ENCODE results near the gene GSDME.

The GSDME gene

GRCh38 chr7:24709051-24709450 is 48.2 kb downstream of the GSDME start:
- no peaks in the 10 kb centered on the region for H3F3A ChIP-seq (ENCODE audit: control insufficient read depth, insufficient read depth)
- no peaks in the 10 kb centered on the region for H3K36me3 ChIP-seq (ENCODE audit: control insufficient read depth, low read length)
- H4K20me1 ChIP-seq (ENCODE audit: control insufficient read depth, insufficient read depth, low read depth, low read length) = no peaks in the 10 kb centered on the region
- no peaks in the 10 kb centered on the region for H3K9me2 ChIP-seq (replicated peaks; ENCODE audit: control insufficient read depth, low read length)
- no peaks in the 10 kb centered on the region for H3K4me1 ChIP-seq (ENCODE audit: control insufficient read depth, low read length)
- TF ChIP-seq CTCF (IDR thresholded peaks at IDR 0.05; ENCODE audit: low read depth, low read length, poor library complexity, severe bottlenecking) (no peak), EZH2phosphoT487 (IDR thresholded peaks at IDR 0.05; ENCODE audit: borderline replicate concordance, low read length) (no peak)
- H3K79me2 ChIP-seq (ENCODE audit: control insufficient read depth, low read length) = no peaks in the 10 kb centered on the region
- H3K4me2 ChIP-seq (ENCODE audit: low read length) = no peak overlapping the region
- H3K9me3 ChIP-seq (ENCODE audit: control insufficient read depth, insufficient read depth, low read length) = no peaks in the 10 kb centered on the region
- peaks cover 2% of the 10 kb centered on the region; the same call in 1 of the 2 replicates for H3K27me3 ChIP-seq (ENCODE audit: control insufficient read depth, low read length)
- no peak overlapping the region for H3K27ac ChIP-seq (ENCODE audit: low read depth, low read length)
- no peak overlapping the region for H3K4me3 ChIP-seq (ENCODE audit: low read length)

- Histone ChIP-seq H3K4me3 (ENCODE audit: low read length) (no peak overlapping the region), H3K27ac (ENCODE audit: low read depth, low read length) (no peak overlapping the region), H3K27me3 (ENCODE audit: control insufficient read depth, low read length) (no peaks in the 10 kb centered on the region; the same call in 1 of the 2 replicates), H3K4me1 (ENCODE audit: control insufficient read depth, low read length) (no peaks in the 10 kb centered on the region), H3K4me2 (ENCODE audit: low read length) (no peak overlapping the region), H4K20me1 (ENCODE audit: control insufficient read depth, insufficient read depth, low read depth, low read length) (no peaks in the 10 kb centered on the region), H3K79me2 (ENCODE audit: control insufficient read depth, low read length) (no peaks in the 10 kb centered on the region), H3K36me3 (ENCODE audit: control insufficient read depth, low read length) (no peaks in the 10 kb centered on the region), H3K9me2 (replicated peaks; ENCODE audit: control insufficient read depth, low read length) (no peaks in the 10 kb centered on the region), H3F3A (ENCODE audit: control insufficient read depth, insufficient read depth) (no peaks in the 10 kb centered on the region), H3K9me3 (ENCODE audit: control insufficient read depth, insufficient read depth, low read length) (no peaks in the 10 kb centered on the region)
- TF ChIP-seq EZH2phosphoT487 (IDR thresholded peaks at IDR 0.05; ENCODE audit: borderline replicate concordance, low read length) (no peak), CTCF (IDR thresholded peaks at IDR 0.05; ENCODE audit: low read depth, low read length, poor library complexity, severe bottlenecking) (no peak)
Measured at GRCh38 chr7:24707988-24708615, 49.2 kb downstream of the GSDME start.

GRCh38 chr7:24706211-24707170 is 50.8 kb downstream of the GSDME start:
- H3K9me2 ChIP-seq (replicated peaks; ENCODE audit: control insufficient read depth, low read length) = no peaks in the 10 kb centered on the region
- no peaks in the 10 kb centered on the region; the same call in 1 of the 2 replicates for H3K27me3 ChIP-seq (ENCODE audit: control insufficient read depth, low read length)
- no peak overlapping the region for H3K4me2 ChIP-seq (ENCODE audit: low read length)
- no peak for TF ChIP-seq CTCF (IDR thresholded peaks at IDR 0.05; ENCODE audit: low read depth, low read length, poor library complexity, severe bottlenecking)
- H3K9me3 ChIP-seq (ENCODE audit: control insufficient read depth, insufficient read depth, low read length) = no peaks in the 10 kb centered on the region
- H3K27ac ChIP-seq (ENCODE audit: low read depth, low read length) = no peak overlapping the region
- H4K20me1 ChIP-seq (ENCODE audit: control insufficient read depth, insufficient read depth, low read depth, low read length) = no peaks in the 10 kb centered on the region
- no peaks in the 10 kb centered on the region for H3K36me3 ChIP-seq (ENCODE audit: control insufficient read depth, low read length)
- H3K4me3 ChIP-seq (ENCODE audit: low read length) = no peak overlapping the region
- no peaks in the 10 kb centered on the region for H3F3A ChIP-seq (ENCODE audit: control insufficient read depth, insufficient read depth)
- H3K4me1 ChIP-seq (ENCODE audit: control insufficient read depth, low read length) = no peaks in the 10 kb centered on the region
- no peaks in the 10 kb centered on the region for H3K79me2 ChIP-seq (ENCODE audit: control insufficient read depth, low read length)

Data from DOHH2 (cell line).